ENCODE results near the gene LAMTOR4.

DNA sequence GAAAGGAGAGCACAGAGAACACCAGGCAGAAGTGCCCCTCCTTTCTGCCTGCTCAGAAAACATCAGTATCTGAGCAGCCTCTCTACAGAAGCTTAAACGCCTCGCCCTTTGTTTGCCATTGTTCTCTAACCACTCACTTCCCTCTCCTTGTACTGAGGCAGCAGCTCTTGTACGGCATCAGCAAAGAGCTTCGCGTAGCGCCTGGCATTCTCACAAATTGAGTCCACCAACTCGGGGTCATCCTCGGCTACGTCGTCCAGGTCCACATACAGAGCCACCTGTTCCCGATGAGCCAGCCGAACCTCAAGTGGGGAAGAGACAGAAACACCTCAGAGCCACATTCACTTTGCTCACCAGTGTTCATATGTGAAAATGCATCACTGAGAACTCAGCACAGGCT lies 49.3 kb upstream of the LAMTOR4 start:
- TF ChIP-seq EZH2 (IDR thresholded peaks at IDR 0.05; ENCODE audit: borderline replicate concordance, insufficient read depth, low read depth, low read length, poor library complexity, severe bottlenecking): no peak
- TF ChIP-seq, protein P1, sequence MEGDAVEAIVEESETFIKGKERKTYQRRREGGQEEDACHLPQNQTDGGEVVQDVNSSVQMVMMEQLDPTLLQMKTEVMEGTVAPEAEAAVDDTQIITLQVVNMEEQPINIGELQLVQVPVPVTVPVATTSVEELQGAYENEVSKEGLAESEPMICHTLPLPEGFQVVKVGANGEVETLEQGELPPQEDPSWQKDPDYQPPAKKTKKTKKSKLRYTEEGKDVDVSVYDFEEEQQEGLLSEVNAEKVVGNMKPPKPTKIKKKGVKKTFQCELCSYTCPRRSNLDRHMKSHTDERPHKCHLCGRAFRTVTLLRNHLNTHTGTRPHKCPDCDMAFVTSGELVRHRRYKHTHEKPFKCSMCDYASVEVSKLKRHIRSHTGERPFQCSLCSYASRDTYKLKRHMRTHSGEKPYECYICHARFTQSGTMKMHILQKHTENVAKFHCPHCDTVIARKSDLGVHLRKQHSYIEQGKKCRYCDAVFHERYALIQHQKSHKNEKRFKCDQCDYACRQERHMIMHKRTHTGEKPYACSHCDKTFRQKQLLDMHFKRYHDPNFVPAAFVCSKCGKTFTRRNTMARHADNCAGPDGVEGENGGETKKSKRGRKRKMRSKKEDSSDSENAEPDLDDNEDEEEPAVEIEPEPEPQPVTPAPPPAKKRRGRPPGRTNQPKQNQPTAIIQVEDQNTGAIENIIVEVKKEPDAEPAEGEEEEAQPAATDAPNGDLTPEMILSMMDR (IDR thresholded peaks at IDR 0.05): no peak
